ENCODE data around the gene MAP4K2.

Gene MAP4K2

GRCh38 chr11:64753380-64754123, 49.5 kb downstream of the MAP4K2 start:
- no peak for DNase-seq

- no peak for DNase-seq
These were observed 50.0 kb downstream of the MAP4K2 start for GRCh38 chr11:64753019-64753379.

- no peak for DNase-seq
These were observed 50.6 kb downstream of the MAP4K2 start for GRCh38 chr11:64752175-64752970.

GRCh38 chr11:64751580-64751979, 51.4 kb downstream of the MAP4K2 start:
- no peak for DNase-seq

- no peak for DNase-seq
These were observed 51.9 kb downstream of the MAP4K2 start for GRCh38 chr11:64751136-64751535.

GRCh38 chr11:64750361-64751054, 52.5 kb downstream of the MAP4K2 start:
- DNase-seq, result no peak

GRCh38 chr11:64747961-64748665, 54.9 kb downstream of the MAP4K2 start:
- DNase-seq, result no peak

GRCh38 chr11:64746486-64746885, 56.5 kb downstream of the MAP4K2 start:
- DNase-seq, result no peak

GRCh38 chr11:64745521-64746328, 57.3 kb downstream of the MAP4K2 start:
- DNase-seq, result no peak

- DNase-seq, result no peak
These were observed 57.9 kb downstream of the MAP4K2 start for GRCh38 chr11:64745189-64745520.

- DNase-seq, result no peak
These were observed 58.3 kb downstream of the MAP4K2 start for GRCh38 chr11:64744544-64745188.

- no peak for DNase-seq
These were observed 59.1 kb downstream of the MAP4K2 start, which contains the start of gene RASGRP2 for GRCh38 chr11:64743591-64744543. RASGRP2 (minus strand) TSS chr11:64744142; CDS start chr11:64742866, 1,276 bp downstream.

- DNase-seq, result no peak
These were observed 60.0 kb downstream of the MAP4K2 start for GRCh38 chr11:64742889-64743590.

- no peak for DNase-seq
These were observed 60.7 kb downstream of the MAP4K2 start for GRCh38 chr11:64742087-64742888.

- no peak for DNase-seq
These were observed 61.5 kb downstream of the MAP4K2 start for GRCh38 chr11:64741375-64742086.

GRCh38 chr11:64739871-64740270, 63.1 kb downstream of the MAP4K2 start:
- DNase-seq, result no peak

- no peak for DNase-seq
These were observed 66.4 kb downstream of the MAP4K2 start for GRCh38 chr11:64736654-64737053.

- DNase-seq, result no peak
These were observed 67.2 kb downstream of the MAP4K2 start for GRCh38 chr11:64735725-64736259.
